Measurements from ENCODE around the gene CHST13. TPM values are rescaled to one million over a fixed set of nuclear protein-coding genes. Genes with fewer than 3 reads are reported as not detected.

Gene CHST13
- total RNA-seq, 3 donors from 2014 or later: 0.29 to 0.80 TPM; not detected in 1

GRCh38 chr3:126546013-126546412, 22.1 kb downstream of the CHST13 start:
- Histone ChIP-seq H3K9me3 (no peaks in the 10 kb centered on the region), H3K27me3 (peaks cover 0 to 18% of the 10 kb centered on the region in 2 donors), H3K36me3 (no peaks in the 10 kb centered on the region), H3K4me3 (no peak overlapping the region), H3K4me1 (no peaks in the 10 kb centered on the region), H3K27ac (no peak overlapping the region)
- TF ChIP-seq CTCF (IDR thresholded peaks at IDR 0.05) (no peak), POLR2A (IDR thresholded peaks at IDR 0.05) (no peak), POLR2AphosphoS5 (IDR thresholded peaks at IDR 0.05) (no peak)
- peak in 1 of 2 donors; percentile 10 for DNase-seq (ENCODE audit: low spot score in 2 of 2)
- intact Hi-C loops (cut with DNase I; ENCODE audit: low total_unique reads): no loop called here

DNA sequence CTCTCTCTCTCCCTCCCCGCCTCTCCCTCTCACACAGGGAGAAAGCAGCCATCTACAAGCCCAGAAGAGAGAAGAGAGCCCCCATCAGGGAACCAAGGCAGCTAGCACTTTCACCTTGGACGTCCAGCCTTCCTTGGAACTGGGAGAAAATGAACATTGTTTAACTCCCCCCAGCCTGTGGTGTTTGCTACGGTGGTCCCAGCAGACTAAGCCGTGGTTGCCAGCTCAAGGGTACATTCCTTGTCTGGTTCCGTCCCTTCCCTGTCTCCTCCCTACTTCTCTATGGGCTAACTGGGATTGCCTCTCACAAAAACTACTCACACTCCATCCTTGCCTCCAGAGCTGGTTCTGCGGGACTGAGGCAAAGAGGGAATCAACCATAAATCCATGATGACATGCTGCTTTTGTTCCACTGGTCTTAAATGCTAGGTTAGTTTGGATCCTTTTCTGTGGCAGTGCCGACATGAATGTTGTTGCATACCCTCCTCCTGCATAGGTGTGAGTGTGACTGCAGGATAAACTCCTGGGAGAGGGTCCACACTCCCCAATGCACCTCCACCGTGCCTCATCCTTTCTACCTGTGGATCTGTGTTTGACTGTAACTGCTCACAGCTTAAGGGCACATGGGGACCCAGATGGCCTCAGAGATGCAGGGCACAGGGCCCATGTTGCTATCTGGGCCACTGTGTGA, 22.7 kb downstream of the CHST13 start:
- Histone ChIP-seq H3K27ac (no peak overlapping the region), H3K9me3 (no peaks in the 10 kb centered on the region), H3K4me1 (no peaks in the 10 kb centered on the region), H3K27me3 (peaks cover 0 to 11% of the 10 kb centered on the region in 2 donors), H3K4me3 (no peak overlapping the region), H3K36me3 (no peaks in the 10 kb centered on the region)
- TF ChIP-seq CTCF (IDR thresholded peaks at IDR 0.05) (no peak), POLR2A (IDR thresholded peaks at IDR 0.05) (no peak), POLR2AphosphoS5 (IDR thresholded peaks at IDR 0.05) (no peak)
- peak in 1 of 2 donors; percentile 6 for DNase-seq (ENCODE audit: low spot score in 2 of 2)
- intact Hi-C loops (cut with DNase I; ENCODE audit: low total_unique reads): no loop called here

DNA sequence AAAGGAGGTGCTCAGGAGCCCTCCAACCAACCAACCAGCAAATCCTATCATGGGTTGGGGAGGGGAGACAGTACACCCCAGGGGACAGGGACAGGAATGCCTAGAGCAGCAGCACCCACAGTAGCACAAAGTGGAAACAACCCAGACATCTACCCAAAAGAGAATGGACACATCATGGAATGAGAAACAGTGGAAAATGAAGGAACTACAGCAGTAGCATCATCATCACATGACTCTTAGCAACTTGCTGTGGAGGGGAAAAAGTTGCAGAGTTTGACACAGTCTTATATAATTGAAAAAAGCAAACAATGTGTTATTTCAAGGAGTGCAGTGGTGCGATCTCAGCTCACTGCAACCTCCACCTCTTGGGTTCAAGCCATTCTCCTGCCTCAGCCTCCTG, 23.8 kb downstream of the CHST13 start:
- intact Hi-C loops (cut with DNase I; ENCODE audit: low total_unique reads): no loop called here
- no peak for TF ChIP-seq POLR2AphosphoS5 (IDR thresholded peaks at IDR 0.05)
- TF ChIP-seq POLR2A (IDR thresholded peaks at IDR 0.05): no peak
- TF ChIP-seq CTCF (IDR thresholded peaks at IDR 0.05): no peak
- H3K27ac ChIP-seq: no peak overlapping the region
- H3K9me3 ChIP-seq: no peaks in the 10 kb centered on the region
- peak in 1 of 2 donors; percentile 5 for DNase-seq (ENCODE audit: low spot score in 2 of 2)
- no peaks in the 10 kb centered on the region for H3K4me1 ChIP-seq
- no peak overlapping the region for H3K4me3 ChIP-seq
- H3K27me3 ChIP-seq: peaks cover 0 to under 1% of the 10 kb centered on the region in 2 donors
- no peaks in the 10 kb centered on the region for H3K36me3 ChIP-seq

- no peak overlapping the region for H3K4me3 ChIP-seq
- H3K27ac ChIP-seq: no peak overlapping the region
- H3K27me3 ChIP-seq: no peaks in the 10 kb centered on the region
- no peaks in the 10 kb centered on the region for H3K9me3 ChIP-seq
- TF ChIP-seq POLR2AphosphoS5 (IDR thresholded peaks at IDR 0.05): no peak
- TF ChIP-seq CTCF (IDR thresholded peaks at IDR 0.05): no peak
- no peak for TF ChIP-seq POLR2A (IDR thresholded peaks at IDR 0.05)
- no peaks in the 10 kb centered on the region for H3K36me3 ChIP-seq
- DNase-seq (ENCODE audit: low spot score in 2 of 2): peak in 1 of 2 donors; percentile 24
- no peaks in the 10 kb centered on the region for H3K4me1 ChIP-seq
- intact Hi-C loops (cut with DNase I; ENCODE audit: low total_unique reads): no loop called here
Measured at GRCh38 chr3:126548556-126549466, 24.9 kb downstream of the CHST13 start.
